Endothelial cell of hepatic sinusoid (primary cell): ENCODE data around the gene NSMCE3.
"Not testable (repeated sequence)": the region's sequence is repeated elsewhere in the genome, so short reads cannot be mapped to it uniquely, and the experiment has no call there.

Source experiments
- in situ Hi-C: cut with HindIII; loops from 2 replicates; pipeline ENCODE4 v1.10.0; 2017; ENCODE audit warnings: low sequenced_read_pairs

Gene NSMCE3

DNA sequence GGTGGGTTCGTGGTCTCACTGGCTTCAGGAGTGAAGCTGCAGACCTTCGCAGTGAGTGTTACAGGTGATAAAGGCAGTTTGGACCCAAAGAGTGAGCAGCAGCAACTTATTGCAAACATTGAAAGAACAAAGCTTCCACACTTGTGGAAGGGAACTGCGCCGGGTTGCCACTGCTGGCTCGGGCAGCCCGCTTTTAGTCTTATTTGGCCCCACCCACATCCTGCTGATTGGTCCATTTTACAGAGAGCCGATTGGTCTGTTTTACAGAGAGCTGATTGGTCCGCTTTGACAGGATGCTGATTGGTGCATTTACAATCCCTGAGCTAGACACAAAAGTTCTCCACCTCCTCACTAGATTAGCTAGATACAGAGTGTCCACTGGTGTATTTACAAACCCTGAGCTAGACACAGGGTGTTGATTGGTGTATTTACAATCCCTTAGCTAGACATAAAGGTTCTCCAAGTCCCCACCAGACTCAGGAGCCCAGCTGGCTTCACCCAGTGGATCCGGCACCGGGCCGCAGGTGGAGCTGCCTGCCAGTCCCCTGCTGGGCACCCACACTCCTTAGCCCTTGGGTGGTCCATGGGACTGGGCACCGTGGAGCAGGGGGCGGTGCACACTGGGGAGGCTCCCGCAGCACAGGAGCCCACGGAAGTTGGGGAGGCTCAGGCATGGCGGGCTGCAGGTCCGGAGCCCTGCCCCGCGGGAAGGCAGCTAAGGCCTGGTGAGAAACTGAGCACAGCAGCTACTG lies 45.2 kb downstream of the NSMCE3 start:
- in situ Hi-C loops, result not testable (repeated sequence)

DNA sequence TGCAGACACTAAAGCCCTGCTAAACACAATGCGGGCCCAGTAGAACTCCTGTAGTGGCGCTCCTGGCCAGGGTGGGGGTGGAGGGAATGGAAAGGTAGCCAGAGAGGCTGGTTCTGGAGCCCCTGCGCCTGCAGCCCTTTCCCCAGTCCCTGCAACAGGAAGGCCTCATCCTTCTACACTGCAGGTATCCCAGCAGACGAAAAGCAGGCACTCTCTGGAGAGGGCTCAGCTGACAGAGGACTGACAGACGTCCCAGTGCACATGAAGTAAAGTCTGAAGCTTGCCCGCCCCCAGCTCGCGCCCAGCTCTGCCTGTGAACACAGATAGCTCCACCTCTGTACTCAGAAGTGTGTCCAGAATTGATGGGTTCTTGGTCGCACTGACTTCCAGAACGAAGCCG lies 46.0 kb downstream of the NSMCE3 start:
- in situ Hi-C loops, result no loop called here

DNA sequence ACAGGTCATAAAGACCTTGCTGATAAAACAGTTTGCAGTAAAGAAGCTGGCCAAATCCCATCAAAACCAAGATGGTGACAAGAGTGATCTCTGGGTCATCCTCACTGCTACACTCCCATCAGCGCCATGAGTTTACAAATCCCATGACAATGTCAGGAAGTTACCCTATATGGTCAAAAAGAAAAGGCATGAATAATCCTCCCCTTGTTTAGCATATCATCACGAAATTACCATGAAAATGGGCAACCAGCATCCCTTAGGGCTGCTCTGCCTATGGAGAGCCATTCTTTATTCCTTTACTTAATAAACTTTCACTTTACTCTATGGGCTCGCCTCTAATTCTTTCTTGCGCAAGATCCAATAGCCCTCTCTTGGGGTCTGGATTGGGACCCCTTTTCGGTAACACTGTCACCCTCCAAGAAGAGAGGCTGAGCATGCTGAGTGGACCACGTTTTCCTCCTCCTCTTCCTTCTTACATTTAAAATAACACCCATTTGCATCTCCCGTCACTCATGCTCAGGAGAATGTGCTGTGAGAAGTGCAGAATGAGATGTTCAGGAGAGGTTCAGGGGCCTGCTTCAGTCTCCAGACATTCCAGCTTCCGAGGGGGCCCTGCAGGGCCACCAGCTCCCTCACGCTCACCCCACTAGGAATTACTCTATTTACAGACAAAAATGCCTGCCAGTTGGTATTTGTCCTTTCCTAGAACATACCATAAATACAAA lies 47.3 kb downstream of the NSMCE3 start:
- in situ Hi-C loops, result no loop called here

DNA sequence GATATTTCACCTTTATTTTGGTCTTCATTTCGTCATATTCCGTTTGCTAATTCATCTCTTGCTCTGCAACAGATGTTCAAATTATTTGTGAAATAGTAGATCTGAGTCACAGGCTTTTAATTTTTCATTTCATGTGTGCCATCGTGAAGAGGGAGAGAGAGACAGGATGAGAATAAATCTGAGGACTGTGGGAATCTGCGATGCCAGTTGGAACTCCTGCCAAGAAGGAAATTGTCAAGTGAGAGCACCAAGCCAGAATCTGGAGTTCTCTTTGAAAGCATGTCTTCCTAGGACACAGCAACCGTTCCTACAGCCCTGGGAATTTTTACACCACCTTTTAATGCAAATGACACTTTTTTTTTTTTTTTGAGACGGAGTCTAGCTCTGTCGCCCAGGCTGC lies 48.8 kb downstream of the NSMCE3 start:
- in situ Hi-C loops, result no loop called here

DNA sequence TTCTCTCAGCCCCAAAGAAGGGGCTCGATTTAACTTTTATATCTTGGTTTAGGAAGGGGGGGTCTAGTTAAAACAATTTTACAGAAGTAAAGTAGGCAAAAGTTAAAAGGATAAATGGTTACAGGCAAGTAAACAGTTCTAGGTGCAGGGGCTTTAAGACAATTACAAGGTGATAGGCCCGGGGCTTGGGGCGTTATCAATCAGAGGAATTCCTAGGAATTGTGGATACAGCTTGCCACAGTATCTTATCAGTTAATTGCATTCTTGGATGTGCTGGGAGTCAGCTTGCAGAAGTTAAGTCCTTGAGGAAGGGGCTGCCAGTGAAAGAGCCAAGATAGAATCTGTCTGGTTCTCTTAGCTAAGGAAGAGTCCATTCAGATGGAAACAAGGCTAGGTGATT lies 52.7 kb downstream of the NSMCE3 start:
- in situ Hi-C loops, result no loop called here
